NCI-H2171 (cell line): Measurements from ENCODE around the gene MKLN1.
A peak's percentile ranks its signal among the peaks of the same experiment; 100 is the strongest.
"Not testable (repeated sequence)": the region's sequence is repeated elsewhere in the genome, so short reads cannot be mapped to it uniquely, and the experiment has no call there.

Source experiments
- DNase-seq: peaks from one replicate; lab custom pipeline; 2025; lab: John Stamatoyannopoulos, UW

MKLN1 gene

DNA sequence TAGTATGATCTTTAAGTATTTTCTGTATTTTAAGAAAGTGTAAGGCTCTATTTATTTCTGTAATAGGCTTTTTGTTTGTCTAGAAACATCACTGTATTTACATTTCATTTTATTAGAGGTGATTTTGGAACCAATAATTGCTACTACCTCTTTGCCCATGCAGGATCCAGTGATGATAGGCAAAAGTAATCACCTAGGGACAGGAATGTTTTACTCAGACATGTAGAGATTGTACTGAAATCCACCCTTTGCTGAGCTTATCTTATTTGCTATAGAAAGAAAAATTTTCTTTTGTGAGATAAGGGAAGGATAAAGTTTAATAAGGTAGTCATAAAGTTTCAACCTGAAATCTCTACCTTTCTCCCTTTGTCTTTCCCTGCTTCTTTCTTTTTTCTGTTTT, 73.5 kb downstream of the MKLN1 start:
- no peak for DNase-seq

- no peak for DNase-seq
Observed at GRCh38 chr7:131403322-131403721, 75.6 kb downstream of the MKLN1 start.

DNA sequence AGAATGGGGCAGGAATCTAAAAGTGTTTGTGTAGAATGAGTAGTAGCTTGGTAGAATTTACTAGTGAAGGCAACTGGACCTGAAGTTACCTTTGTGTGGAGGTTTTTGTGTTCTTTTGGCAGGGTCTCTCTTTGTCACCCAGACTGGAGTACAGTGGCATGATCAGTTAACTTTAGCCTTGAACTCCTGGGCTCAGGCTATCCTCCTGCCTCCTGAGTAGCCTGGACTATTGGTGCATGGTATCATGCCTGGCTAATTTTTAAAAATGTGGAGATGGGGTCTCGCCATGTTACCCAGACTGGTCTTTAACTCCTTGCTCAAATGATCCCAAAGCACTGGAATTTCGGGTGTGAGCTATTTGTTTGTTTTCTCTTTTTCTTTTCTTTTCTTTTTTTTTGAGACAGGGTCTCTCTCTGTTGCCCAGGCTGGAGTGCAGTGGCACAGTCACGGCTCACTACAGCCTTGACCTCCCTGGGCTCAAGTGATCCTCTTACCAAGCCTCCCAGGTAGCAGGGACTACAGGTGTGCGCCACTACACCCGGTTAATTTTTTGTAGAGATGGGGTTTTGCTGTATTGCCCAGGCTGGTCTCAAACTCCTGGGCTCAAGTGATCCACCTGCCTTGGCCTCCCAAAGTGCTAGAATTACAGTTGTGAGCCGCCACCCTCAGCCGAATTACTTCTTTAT, 76.7 kb downstream of the MKLN1 start:
- DNase-seq: no peak

DNA sequence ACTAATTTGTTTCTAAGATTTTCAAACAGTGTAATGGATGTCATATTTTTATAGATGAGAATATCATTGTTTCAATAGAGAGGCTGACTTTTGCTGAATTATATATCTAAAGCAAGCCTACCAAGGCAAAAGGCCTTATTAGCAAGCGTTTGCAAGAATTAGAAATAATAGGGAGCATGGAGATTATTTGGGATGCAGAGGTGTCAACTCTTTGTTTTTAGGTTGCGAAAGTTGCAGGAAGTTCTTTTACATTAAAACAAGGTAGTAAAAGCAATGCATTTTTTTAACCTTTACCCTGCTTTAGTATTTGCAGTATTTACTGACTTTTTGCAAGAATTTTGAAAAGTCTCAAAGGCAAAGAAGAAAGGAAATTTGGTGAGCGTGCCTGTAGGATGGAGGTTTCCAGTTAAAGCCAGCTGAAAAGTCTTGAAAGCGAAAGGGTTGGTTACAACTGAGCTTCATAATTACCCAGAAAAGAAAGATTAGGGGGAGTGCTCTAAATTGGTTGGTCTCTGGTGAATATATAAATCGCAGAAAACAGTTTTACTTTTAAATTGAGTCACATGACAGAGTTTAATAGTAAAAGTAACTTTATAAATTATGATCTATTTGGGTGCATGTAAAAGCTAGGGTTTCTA, 81.6 kb downstream of the MKLN1 start:
- DNase-seq: no peak

DNA sequence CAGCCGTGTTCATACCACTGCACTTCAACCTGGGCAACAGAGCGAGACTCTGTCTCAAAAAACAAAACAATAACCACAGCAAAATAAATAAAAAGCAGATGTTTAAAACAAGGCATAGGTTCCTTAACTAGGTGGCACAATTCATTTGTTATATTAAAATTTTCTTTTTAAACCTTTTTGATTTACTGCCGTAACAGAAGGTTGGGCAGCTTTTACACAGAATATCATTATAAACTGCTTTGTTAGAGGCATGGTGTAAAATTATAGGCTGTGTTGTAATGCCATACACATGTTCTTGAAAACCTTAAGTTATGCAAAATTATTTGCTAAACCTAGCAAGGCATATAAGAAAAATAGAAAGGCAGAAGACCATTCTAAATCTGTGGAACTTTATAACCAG, 84.4 kb downstream of the MKLN1 start:
- DNase-seq: no peak

GRCh38 chr7:131413711-131414110, 86.0 kb downstream of the MKLN1 start:
- DNase-seq: no peak

DNA sequence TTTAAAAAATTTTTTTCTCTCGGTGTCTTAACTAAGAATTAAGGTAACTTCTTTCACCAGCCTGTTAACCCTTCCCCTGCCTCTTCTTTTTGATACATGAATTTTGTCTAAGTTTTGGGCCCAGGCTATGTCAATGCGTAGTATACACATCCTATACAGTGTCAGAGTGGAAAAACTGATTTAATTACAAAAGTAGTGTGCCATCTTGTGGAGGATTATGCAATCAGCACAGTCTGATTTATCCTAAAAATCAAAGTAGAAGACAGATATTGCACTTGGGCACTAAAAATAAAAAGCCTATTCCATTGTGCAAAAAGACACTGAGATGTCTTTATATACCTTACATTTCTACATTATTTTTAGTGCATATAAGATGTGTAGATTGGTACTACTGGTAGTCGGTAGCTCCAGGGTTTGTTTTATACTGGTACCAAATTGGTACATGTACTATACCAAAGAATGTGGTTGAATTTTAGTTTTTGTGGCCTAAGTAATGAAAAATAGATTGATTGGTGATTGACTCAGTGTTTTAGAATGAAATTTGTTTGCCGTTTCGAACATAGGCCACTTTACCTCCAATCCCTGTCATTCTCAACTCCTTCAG, 96.6 kb downstream of the MKLN1 start:
- DNase-seq: peak; percentile 28

- no peak for DNase-seq
Observed at GRCh38 chr7:131425992-131426391, 98.3 kb downstream of the MKLN1 start.

GRCh38 chr7:131430826-131431225, 103.2 kb downstream of the MKLN1 start:
- DNase-seq: not testable (repeated sequence)

- no peak for DNase-seq
Observed at GRCh38 chr7:131431289-131431688, 103.6 kb downstream of the MKLN1 start.

- DNase-seq: no peak
Observed at GRCh38 chr7:131431756-131432155, 104.1 kb downstream of the MKLN1 start.

DNA sequence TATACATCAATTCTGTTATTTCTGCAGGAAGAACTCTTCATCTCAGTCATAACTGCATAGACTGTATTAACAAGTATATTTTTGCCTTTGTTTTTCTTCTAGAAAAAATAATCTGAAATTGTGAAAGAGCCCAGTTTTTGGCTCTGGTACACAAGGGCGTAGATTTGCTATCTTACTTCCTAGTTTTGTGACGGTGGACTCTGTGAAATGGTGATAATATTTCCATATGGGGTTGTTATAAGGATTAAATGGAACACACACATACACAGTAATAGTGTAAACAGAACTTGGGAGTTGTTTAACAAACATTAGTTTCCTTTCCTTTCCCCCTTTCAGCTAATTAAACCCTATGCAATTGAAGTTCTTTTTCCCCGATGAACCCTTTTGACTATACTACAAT, 108.7 kb downstream of the MKLN1 start:
- DNase-seq: no peak

- DNase-seq: no peak
Observed at GRCh38 chr7:131438969-131439368, 111.3 kb downstream of the MKLN1 start.

GRCh38 chr7:131443496-131443895, 115.8 kb downstream of the MKLN1 start:
- no peak for DNase-seq

- no peak for DNase-seq
Observed at GRCh38 chr7:131444683-131445082, 117.0 kb downstream of the MKLN1 start.

DNA sequence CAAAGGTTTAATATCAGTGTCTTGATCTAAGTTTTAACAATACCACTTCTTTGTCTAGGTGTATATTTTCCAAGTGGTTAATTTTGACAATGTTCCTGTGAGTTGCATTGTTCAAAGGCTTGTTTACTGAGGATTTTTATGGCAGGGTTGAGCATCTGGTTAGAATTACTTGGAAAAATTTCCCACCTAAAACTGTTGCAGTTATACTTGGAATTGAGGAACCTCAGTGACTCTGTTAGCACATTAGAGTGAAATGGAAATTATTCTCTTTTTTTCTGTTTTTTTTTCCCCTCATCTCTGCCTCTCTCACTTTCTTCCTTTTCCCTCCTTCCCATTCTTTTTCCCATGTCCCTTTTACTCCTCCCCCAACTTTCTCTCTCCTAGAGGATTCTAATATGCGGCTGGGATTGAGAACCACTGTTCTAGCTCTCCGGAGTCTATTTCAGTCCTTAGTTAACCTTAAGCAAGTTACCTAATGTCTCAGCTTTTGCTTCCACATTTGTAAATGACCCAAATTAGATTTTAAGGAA, 121.8 kb downstream of the MKLN1 start:
- DNase-seq: no peak

GRCh38 chr7:131454498-131454897, 126.8 kb downstream of the MKLN1 start:
- no peak for DNase-seq

- no peak for DNase-seq
Observed at GRCh38 chr7:131455001-131455400, 127.3 kb downstream of the MKLN1 start.

- no peak for DNase-seq
Observed at GRCh38 chr7:131455546-131455945, 127.9 kb downstream of the MKLN1 start.

DNA sequence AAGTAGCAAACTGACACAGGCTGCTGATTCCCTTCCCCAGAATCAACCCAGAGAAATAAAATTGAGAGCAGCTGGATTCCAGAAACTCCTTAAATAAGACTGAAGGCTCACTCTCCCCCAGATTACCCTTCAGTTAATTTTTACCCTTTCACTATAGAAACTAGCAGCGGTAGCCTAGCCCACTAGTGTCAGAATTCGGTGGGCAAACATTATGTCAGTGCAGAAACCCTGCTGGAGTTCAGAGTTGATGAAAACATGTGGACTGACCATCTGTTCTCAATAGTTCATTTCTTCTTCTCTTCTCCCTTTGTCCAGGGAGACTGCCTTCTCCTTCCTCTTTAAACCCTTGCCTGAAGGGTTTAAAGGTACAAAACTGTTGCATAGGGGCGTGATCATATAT, 128.7 kb downstream of the MKLN1 start:
- DNase-seq: no peak

DNA sequence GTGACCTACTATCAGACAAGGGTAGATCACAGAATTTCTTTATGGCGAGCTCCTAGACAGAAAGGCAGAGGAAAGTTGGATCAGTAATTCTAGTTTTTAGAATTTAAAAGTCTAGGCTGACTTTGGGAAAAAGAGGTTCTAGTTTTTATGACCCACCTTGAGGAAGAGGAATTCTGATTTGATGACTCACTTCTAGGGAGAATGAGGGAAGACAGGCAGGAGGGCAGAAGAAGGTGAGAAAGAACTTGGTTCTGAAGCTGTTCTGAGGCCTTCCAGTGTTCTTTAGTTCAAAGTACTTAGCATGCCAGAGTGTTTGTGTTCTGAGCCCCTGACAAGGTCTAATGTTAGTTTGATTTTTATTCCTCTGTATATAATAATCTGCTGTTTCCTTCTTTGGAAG, 131.6 kb downstream of the MKLN1 start:
- DNase-seq: no peak

GRCh38 chr7:131462059-131462458, 134.4 kb downstream of the MKLN1 start:
- DNase-seq: no peak

DNA sequence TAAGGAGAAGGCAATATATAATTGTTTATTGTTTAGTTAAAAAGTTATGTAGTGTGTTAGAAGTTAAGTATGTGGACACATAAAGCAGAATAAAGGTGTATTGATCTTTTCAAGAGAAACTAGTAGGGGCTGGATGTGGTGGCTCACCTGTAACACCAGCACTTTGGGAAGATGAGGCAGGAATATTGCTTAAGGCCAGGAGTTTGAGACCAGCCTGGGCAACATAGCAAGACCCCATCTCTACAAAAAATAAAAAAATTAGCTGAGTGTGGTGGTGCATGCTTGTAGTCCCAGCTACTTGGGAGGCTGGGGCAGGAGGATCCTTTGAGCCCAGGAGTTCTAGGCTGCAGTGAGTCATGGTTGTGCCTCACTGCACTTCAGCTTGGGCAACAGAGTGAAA, 135.0 kb downstream of the MKLN1 start:
- not testable (repeated sequence) for DNase-seq
